Transverse colon (tissue), 4 donors: ENCODE data around the gene SSUH2. TPM values are rescaled to one million over a fixed set of nuclear protein-coding genes. Genes with fewer than 3 reads are reported as not detected.

ENCODE experiments used
- DNase-seq: peaks from one replicate; pipeline ENCODE4 v3.0.0-alpha.2; 2019
- H3K27ac ChIP-seq, 4 donors: fragments of 200-600 bp; sonication (generic); 2 replicates each; pipeline ENCODE4 v1.5.1; 2016 to 2018; ENCODE audit warnings: inconsistent platforms in 4 of 4
- H3K27me3 ChIP-seq: fragments of 200-600 bp; sonication (generic); 2 replicates; pipeline ENCODE4 v1.5.1; 2017; ENCODE audit warnings: inconsistent platforms
- H3K36me3 ChIP-seq, 4 donors: fragments of 200-600 bp; sonication (generic); 2 replicates each; pipeline ENCODE4 v1.5.1; 2017 to 2019; ENCODE audit warnings: inconsistent platforms in 4 of 4
- H3K4me1 ChIP-seq, 4 donors: fragments of 200-600 bp; sonication (generic); 2 replicates each; pipeline ENCODE4 v1.5.1; 2017 to 2020; ENCODE audit warnings: inconsistent platforms in 4 of 4
- H3K4me3 ChIP-seq, 4 donors: fragments of 200-600 bp; sonication (generic); 1 replicate in 1 of 4; 2 replicates in 3 of 4; pipeline versions ENCODE4 v1.5.1 to v1.6.1; 2017 to 2019; ENCODE audit warnings: inconsistent platforms in 4 of 4
- H3K9me3 ChIP-seq, 2 donors: fragments of 200-600 bp; sonication (generic); 2 replicates each; pipeline ENCODE4 v1.5.1; 2017 to 2019; ENCODE audit warnings: inconsistent platforms in 2 of 2
- CTCF ChIP-seq, 5 experiments: fragments of 200-600 bp in 3 of 5; fragments of 450-650 bp in 2 of 5; sonication (generic) in 3 of 5; IDR thresholded peaks; 1 replicate in 2 of 5; 2 replicates in 3 of 5; pipeline ENCODE4 v1.5.1; 2016 to 2017; ENCODE audit warnings: antibody characterized with exemption in 5 of 5, inconsistent platforms in 3 of 5, mild to moderate bottlenecking in 2 of 5, moderate library complexity in 1 of 5
- EP300 ChIP-seq: sonication (generic); formaldehyde crosslinking; IDR thresholded peaks from one replicate; pipeline ENCODE4 v1.6.1; 2017; ENCODE audit warnings: antibody characterized with exemption, low read depth
- POLR2A ChIP-seq: fragments of 450-650 bp; IDR thresholded peaks from one replicate; pipeline ENCODE4 v1.6.1; 2016; ENCODE audit warnings: antibody characterized with exemption, mild to moderate bottlenecking, moderate library complexity
- POLR2AphosphoS5 ChIP-seq, 3 donors: sonication (generic); formaldehyde crosslinking; IDR thresholded peaks; one replicate each; pipeline ENCODE4 v1.6.1; 2016; ENCODE audit warnings: antibody characterized with exemption in 3 of 3
- WGBS, 2 donors: methylation state at CpG; one replicate each; pipeline ENCODE4 v1.1.5; 2018; ENCODE audit warnings: low coverage in 1 of 2; 5-methylcytosine and 5-hydroxymethylcytosine counted together
- in situ Hi-C, 4 donors: fragments of 200-750 bp; cut with MboI; loops; one replicate each; pipeline versions ENCODE4 v1.15.0 to v1.15.1; 2017; ENCODE audit warnings: low sequenced_read_pairs in 3 of 4, low pct_ligation_motif_present in 1 of 4, low pct_unique_long_range_greater_than_20kb in 1 of 4
- intact Hi-C: fragments of 100-400 bp; cut with DNase I; formaldehyde crosslinking; loops from one replicate; pipeline ENCODE4 v1.15.1; 2023; ENCODE audit warnings: low total_unique reads
- total RNA-seq, 4 donors: library from RNA; depleted of rRNA; stranded (reverse); fragments of >200 nt; gene quantifications; one replicate each; pipeline ENCODE4 v1.1.0, GENCODE V29; 2016

The SSUH2 gene
- total RNA-seq, 4 donors from 2014 or later, result 2.9 to 4.1 TPM; not detected in 2

- DNase-seq, result no peak
- TF ChIP-seq EP300 (no peak), POLR2AphosphoS5 (IDR thresholded peaks at IDR 0.05) (no peak), CTCF (IDR thresholded peaks at IDR 0.05) (no peak), POLR2A (no peak)
- Histone ChIP-seq H3K9me3 (no peaks in the 10 kb centered on the region), H3K27ac (no peak overlapping the region), H3K27me3 (no peaks in the 10 kb centered on the region), H3K4me3 (no peak overlapping the region), H3K36me3 (no peaks in the 10 kb centered on the region), H3K4me1 (no peaks in the 10 kb centered on the region)
- intact Hi-C loops (no loop called here), in situ Hi-C loops (no loop called here)
- WGBS, 2 donors, result 68 to 89% methylated on average over 8 to 13 of the region's 13 CpGs
Observed at GRCh38 chr3:8638994-8639658, 5.5 kb downstream of the SSUH2 start.

GRCh38 chr3:8637348-8637747 is 7.2 kb downstream of the SSUH2 start:
- H3K27me3 ChIP-seq, result no peaks in the 10 kb centered on the region
- TF ChIP-seq EP300 (no peak), CTCF (IDR thresholded peaks at IDR 0.05) (no peak), POLR2A (no peak), POLR2AphosphoS5 (IDR thresholded peaks at IDR 0.05) (no peak)
- 92% methylated on average over 1 of the region's 1 CpG; no CpG with 5 or more reads in 1 of the 2 donors for WGBS, 2 donors
- in situ Hi-C loops (no loop called here), intact Hi-C loops (no loop called here)
- no peak for DNase-seq
- H3K27ac ChIP-seq, result no peak overlapping the region
- no peaks in the 10 kb centered on the region for H3K4me1 ChIP-seq
- no peaks in the 10 kb centered on the region for H3K36me3 ChIP-seq
- H3K4me3 ChIP-seq, result no peak overlapping the region
- H3K9me3 ChIP-seq, result no peaks in the 10 kb centered on the region

- H3K4me1 ChIP-seq, result no peaks in the 10 kb centered on the region
- H3K9me3 ChIP-seq, result no peaks in the 10 kb centered on the region
- H3K36me3 ChIP-seq, result no peaks in the 10 kb centered on the region
- no peaks in the 10 kb centered on the region for H3K27me3 ChIP-seq
- DNase-seq, result no peak
- intact Hi-C loops (no loop called here), in situ Hi-C loops (no loop called here)
- H3K4me3 ChIP-seq, result no peak overlapping the region
- 50 to 73% methylated on average over 2 to 7 of the region's 7 CpGs for WGBS, 2 donors
- H3K27ac ChIP-seq, result no peak overlapping the region
- TF ChIP-seq POLR2AphosphoS5 (IDR thresholded peaks at IDR 0.05) (no peak), EP300 (no peak), CTCF (IDR thresholded peaks at IDR 0.05) (no peak), POLR2A (no peak)
Observed at GRCh38 chr3:8635631-8636030, 9.0 kb downstream of the SSUH2 start.

- DNase-seq, result no peak
- no peaks in the 10 kb centered on the region for H3K9me3 ChIP-seq
- no peaks in the 10 kb centered on the region for H3K27me3 ChIP-seq
- in situ Hi-C loops, result no loop called here
- no peak overlapping the region for H3K4me3 ChIP-seq
- no peaks in the 10 kb centered on the region for H3K4me1 ChIP-seq
- H3K36me3 ChIP-seq, result no peaks in the 10 kb centered on the region
- TF ChIP-seq POLR2A, result no peak
- no peak for TF ChIP-seq CTCF (IDR thresholded peaks at IDR 0.05)
- TF ChIP-seq POLR2AphosphoS5 (IDR thresholded peaks at IDR 0.05), result no peak
- TF ChIP-seq EP300, result no peak
- intact Hi-C loops, result no loop called here
- 86% methylated on average over 2 of the region's 2 CpGs; no CpG with 5 or more reads in 1 of the 2 donors for WGBS, 2 donors
- H3K27ac ChIP-seq, result no peak overlapping the region
Observed at GRCh38 chr3:8635125-8635524, 9.5 kb downstream of the SSUH2 start.
